Loucy (cell line): ENCODE results near the gene PLSCR1.

Source experiments
- H2AFZ ChIP-seq: fragments of 200-600 bp; sonication (generic); 2 replicates; pipeline ENCODE4 v1.6.0; 2016; ENCODE audit warnings: antibody characterized with exemption, mild to moderate bottlenecking, low read length, moderate library complexity
- H3F3A ChIP-seq: fragments of 200-600 bp; 2 replicates; pipeline ENCODE4 v1.6.0; 2016; ENCODE audit warnings: antibody characterized with exemption, low read depth, mild to moderate bottlenecking
- H3K27me3 ChIP-seq: fragments of 200-600 bp; sonication (generic); 2 replicates; pipeline ENCODE4 v1.6.1; 2014; ENCODE audit warnings: low read length, mild to moderate bottlenecking; ENCODE audit not compliant: insufficient read depth, poor library complexity, severe bottlenecking
- H3K36me3 ChIP-seq: fragments of 200-600 bp; sonication (generic); 2 replicates; pipeline ENCODE4 v1.6.1; 2016; ENCODE audit warnings: low read length; ENCODE audit not compliant: insufficient read depth
- H3K4me1 ChIP-seq: fragments of 200-600 bp; sonication (generic); 2 replicates; pipeline ENCODE4 v1.5.1; 2014; ENCODE audit warnings: low read length, mild to moderate bottlenecking; ENCODE audit not compliant: insufficient read depth, poor library complexity, severe bottlenecking
- H3K4me2 ChIP-seq: fragments of 200-600 bp; sonication (generic); 2 replicates; pipeline ENCODE4 v1.6.0; 2014; ENCODE audit warnings: antibody characterized with exemption, low read length, low read depth, mild to moderate bottlenecking; ENCODE audit not compliant: poor library complexity, severe bottlenecking
- H3K4me3 ChIP-seq: fragments of 200-600 bp; sonication (generic); 2 replicates; pipeline ENCODE4 v1.5.1; 2014; ENCODE audit warnings: low read length, mild to moderate bottlenecking, mixed read lengths; ENCODE audit not compliant: poor library complexity, severe bottlenecking
- H3K79me2 ChIP-seq: fragments of 200-600 bp; sonication (generic); 2 replicates; pipeline ENCODE4 v1.6.1; 2014; ENCODE audit warnings: low read length; ENCODE audit not compliant: insufficient read depth
- H3K9ac ChIP-seq: fragments of 200-600 bp; sonication (generic); 2 replicates; pipeline ENCODE4 v1.6.0; 2014; ENCODE audit warnings: mild to moderate bottlenecking, low read depth, low read length, moderate library complexity; ENCODE audit not compliant: poor library complexity, severe bottlenecking
- H3K9me2 ChIP-seq: fragments of 200-600 bp; sonication (generic); replicated peaks from 2 replicates; pipeline ENCODE4 v1.6.1; 2016; ENCODE audit warnings: low read depth, low read length, mixed read lengths
- H3K9me3 ChIP-seq: fragments of 200-600 bp; sonication (generic); 2 replicates; pipeline ENCODE4 v1.6.1; 2014; ENCODE audit warnings: mild to moderate bottlenecking, antibody characterized with exemption, low read length, low read depth; ENCODE audit not compliant: insufficient read depth
- H4K20me1 ChIP-seq: fragments of 200-600 bp; sonication (generic); 2 replicates; pipeline ENCODE4 v1.6.0; 2014; ENCODE audit warnings: antibody characterized with exemption, low read length, mild to moderate bottlenecking; ENCODE audit not compliant: insufficient read depth, poor library complexity, severe bottlenecking
- EZH2phosphoT487 ChIP-seq: fragments of 200-600 bp; IDR thresholded peaks from 2 replicates; pipeline ENCODE4 v1.6.1; 2018; ENCODE audit warnings: antibody characterized with exemption, mild to moderate bottlenecking, moderate library complexity, borderline replicate concordance
- TF ChIP-seq, protein P1 (sequence below): fragments of 200-600 bp; sonication (generic); conservative IDR thresholded peaks from 2 replicates; pipeline ENCODE4 v1.5.1; 2014; ENCODE audit warnings: mild to moderate bottlenecking, antibody characterized with exemption, low read length

The PLSCR1 gene

DNA sequence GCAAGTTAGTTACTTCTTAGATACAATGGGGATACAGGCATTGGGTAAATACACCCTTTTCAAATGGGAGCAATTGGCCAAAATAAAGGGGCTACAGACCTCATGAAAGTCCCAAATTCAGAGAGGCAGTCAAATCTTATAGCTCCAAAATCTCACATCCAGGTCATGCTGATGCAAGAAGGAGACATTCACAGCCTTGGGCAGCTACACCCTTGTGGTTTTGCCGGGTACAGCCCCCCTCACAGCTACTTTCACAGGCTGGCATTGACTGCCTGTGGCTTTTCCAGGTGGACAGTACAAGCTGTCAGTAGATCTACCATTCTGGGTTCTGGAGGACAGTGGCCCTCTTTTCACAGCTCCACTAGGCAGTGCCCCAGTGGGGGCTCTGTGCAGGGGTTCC lies 17.5 kb upstream of the PLSCR1 start:
- TF ChIP-seq, protein P1, sequence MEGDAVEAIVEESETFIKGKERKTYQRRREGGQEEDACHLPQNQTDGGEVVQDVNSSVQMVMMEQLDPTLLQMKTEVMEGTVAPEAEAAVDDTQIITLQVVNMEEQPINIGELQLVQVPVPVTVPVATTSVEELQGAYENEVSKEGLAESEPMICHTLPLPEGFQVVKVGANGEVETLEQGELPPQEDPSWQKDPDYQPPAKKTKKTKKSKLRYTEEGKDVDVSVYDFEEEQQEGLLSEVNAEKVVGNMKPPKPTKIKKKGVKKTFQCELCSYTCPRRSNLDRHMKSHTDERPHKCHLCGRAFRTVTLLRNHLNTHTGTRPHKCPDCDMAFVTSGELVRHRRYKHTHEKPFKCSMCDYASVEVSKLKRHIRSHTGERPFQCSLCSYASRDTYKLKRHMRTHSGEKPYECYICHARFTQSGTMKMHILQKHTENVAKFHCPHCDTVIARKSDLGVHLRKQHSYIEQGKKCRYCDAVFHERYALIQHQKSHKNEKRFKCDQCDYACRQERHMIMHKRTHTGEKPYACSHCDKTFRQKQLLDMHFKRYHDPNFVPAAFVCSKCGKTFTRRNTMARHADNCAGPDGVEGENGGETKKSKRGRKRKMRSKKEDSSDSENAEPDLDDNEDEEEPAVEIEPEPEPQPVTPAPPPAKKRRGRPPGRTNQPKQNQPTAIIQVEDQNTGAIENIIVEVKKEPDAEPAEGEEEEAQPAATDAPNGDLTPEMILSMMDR = no peak
- no peak for TF ChIP-seq EZH2phosphoT487
- Histone ChIP-seq H3K4me2 (no peak overlapping the region), H3K9me2 (no peaks in the 10 kb centered on the region), H3K4me3 (no peak overlapping the region), H3K79me2 (no peaks in the 10 kb centered on the region), H3K9ac (no peak overlapping the region), H3K9me3 (no peaks in the 10 kb centered on the region), H3K36me3 (no peaks in the 10 kb centered on the region), H4K20me1 (no peaks in the 10 kb centered on the region), H3K4me1 (no peaks in the 10 kb centered on the region), H3F3A (no peaks in the 10 kb centered on the region), H2AFZ (no peak overlapping the region), H3K27me3 (no peaks in the 10 kb centered on the region)

DNA sequence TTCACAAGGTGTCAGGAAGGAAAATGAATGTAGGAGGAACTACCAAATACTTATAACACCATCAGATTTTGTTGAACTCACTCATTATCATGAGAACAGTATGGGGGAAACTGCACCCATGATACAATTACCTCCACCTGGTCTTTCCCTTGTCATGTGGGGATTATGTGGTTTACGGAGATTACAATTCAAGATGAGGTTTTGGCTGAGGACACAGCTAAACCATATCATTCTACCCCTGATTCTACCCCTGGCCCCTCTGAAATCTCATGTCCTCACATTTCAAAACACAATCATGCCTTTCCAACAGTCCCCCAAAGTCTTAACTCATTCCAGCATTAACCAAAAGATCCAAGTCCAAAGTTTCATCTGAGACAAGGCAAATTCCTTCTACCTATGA lies 17.1 kb upstream of the PLSCR1 start:
- TF ChIP-seq, protein P1 = no peak
- TF ChIP-seq EZH2phosphoT487 = no peak

DNA sequence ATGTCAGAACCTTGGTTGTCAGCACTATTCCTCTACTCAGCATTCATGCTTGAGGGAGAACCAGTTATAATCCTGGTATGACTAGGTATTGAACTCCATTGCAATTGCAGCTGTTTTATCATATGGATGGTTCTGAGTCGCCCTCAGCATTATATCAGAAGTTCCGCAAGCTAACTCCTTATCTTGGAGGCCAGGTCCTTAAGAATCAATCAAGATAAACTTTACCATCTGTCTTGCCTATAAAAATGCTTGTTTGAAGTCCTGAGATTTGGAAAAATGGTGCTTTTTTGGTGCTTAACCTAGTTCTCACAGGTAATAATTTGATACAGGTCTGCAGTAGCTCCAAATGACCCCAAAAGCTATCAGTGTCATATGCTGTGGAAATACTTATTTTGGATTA lies 16.3 kb upstream of the PLSCR1 start:
- H3K9me3 ChIP-seq = no peaks in the 10 kb centered on the region
- H3F3A ChIP-seq = no peaks in the 10 kb centered on the region
- H3K4me3 ChIP-seq = no peak overlapping the region
- no peaks in the 10 kb centered on the region for H3K79me2 ChIP-seq
- no peaks in the 10 kb centered on the region for H4K20me1 ChIP-seq
- TF ChIP-seq, protein P1 = no peak
- no peaks in the 10 kb centered on the region for H3K27me3 ChIP-seq
- no peak overlapping the region for H3K4me2 ChIP-seq
- H3K9ac ChIP-seq = no peak overlapping the region
- no peaks in the 10 kb centered on the region for H3K4me1 ChIP-seq
- no peaks in the 10 kb centered on the region for H3K36me3 ChIP-seq
- no peak overlapping the region for H2AFZ ChIP-seq
- no peaks in the 10 kb centered on the region for H3K9me2 ChIP-seq

More for the DNA sequence above, 17.1 kb upstream of the PLSCR1 start:
- no peak overlapping the region for H2AFZ ChIP-seq
- H3K9me2 ChIP-seq = no peaks in the 10 kb centered on the region
- no peak overlapping the region for H3K9ac ChIP-seq
- no peak overlapping the region for H3K4me2 ChIP-seq
- no peaks in the 10 kb centered on the region for H3K79me2 ChIP-seq
- H3K27me3 ChIP-seq = no peaks in the 10 kb centered on the region
- no peaks in the 10 kb centered on the region for H3K9me3 ChIP-seq
- H3K4me1 ChIP-seq = no peaks in the 10 kb centered on the region
- H3F3A ChIP-seq = no peaks in the 10 kb centered on the region
- H3K4me3 ChIP-seq = no peak overlapping the region
- H3K36me3 ChIP-seq = no peaks in the 10 kb centered on the region
- no peaks in the 10 kb centered on the region for H4K20me1 ChIP-seq
